GM23248 (cell line): Measurements from ENCODE around the gene ATXN7L1.

Source experiments
- EZH2 ChIP-seq: fragments of 200-600 bp; sonication (generic); IDR thresholded peaks from 2 replicates; pipeline ENCODE4 v1.6.1; 2018; ENCODE audit warnings: antibody characterized with exemption, mild to moderate bottlenecking; ENCODE audit not compliant: insufficient read depth, poor library complexity, severe bottlenecking
- EZH2phosphoT487 ChIP-seq: fragments of 200-600 bp; sonication (generic); IDR thresholded peaks from 2 replicates; pipeline ENCODE4 v1.6.1; 2018; ENCODE audit warnings: antibody characterized with exemption, moderate library complexity, mild to moderate bottlenecking, low read depth; ENCODE audit not compliant: insufficient read depth

DNA sequence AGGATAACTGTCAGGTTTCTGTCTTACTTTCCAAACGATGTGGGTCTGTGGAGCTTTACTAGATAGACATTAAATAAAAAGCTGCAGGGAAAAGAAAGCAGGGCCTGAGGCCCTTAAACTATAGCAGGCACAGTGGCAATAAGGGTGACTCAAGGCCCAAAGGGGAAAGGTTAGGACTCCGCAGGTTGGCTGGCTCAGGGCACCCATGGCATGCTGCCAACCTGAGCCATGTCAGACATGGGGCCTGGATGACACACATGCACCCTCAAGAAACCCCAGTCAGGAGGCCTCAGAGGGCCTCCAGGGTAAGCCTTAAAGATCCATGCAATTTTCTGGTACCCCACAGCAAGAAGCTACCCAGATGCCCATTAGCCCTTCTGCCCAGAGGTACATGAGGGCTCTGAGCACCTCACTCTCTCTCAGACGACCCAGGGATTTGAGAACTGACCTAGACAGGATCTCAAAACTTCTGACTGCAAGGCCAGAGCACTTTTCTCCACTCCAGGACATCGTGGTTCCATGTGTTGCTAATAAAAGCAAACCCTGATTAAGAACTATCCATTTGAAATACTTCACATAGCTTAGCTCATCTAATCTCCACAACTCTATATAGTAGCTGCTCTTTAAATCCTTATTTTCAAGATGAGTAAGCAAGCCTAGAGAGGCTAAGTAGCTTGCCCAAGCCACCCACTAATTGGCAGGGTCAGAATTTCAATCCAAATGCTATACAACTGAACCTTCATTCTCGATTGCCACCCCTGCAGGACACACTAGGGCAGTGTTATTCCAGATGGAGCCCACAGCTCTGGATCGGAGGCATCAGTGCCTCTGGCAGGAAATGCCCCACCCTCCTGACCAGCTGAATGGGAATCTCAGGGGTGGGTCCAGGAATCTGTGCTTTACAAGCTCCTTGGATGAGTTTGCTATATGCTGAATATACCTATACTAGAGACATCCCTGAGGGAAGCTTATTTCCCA, 162.6 kb downstream of the ATXN7L1 start:
- TF ChIP-seq EZH2 (no peak), EZH2phosphoT487 (no peak)
